ENCODE measurements around the gene CPVL. TPM values are rescaled to one million over a fixed set of nuclear protein-coding genes. Genes with fewer than 3 reads are reported as not detected.

Gene CPVL
- total and polyA plus RNA-seq, 4 donors: 6.0 to 39.0 (median 12.9) TPM

DNA sequence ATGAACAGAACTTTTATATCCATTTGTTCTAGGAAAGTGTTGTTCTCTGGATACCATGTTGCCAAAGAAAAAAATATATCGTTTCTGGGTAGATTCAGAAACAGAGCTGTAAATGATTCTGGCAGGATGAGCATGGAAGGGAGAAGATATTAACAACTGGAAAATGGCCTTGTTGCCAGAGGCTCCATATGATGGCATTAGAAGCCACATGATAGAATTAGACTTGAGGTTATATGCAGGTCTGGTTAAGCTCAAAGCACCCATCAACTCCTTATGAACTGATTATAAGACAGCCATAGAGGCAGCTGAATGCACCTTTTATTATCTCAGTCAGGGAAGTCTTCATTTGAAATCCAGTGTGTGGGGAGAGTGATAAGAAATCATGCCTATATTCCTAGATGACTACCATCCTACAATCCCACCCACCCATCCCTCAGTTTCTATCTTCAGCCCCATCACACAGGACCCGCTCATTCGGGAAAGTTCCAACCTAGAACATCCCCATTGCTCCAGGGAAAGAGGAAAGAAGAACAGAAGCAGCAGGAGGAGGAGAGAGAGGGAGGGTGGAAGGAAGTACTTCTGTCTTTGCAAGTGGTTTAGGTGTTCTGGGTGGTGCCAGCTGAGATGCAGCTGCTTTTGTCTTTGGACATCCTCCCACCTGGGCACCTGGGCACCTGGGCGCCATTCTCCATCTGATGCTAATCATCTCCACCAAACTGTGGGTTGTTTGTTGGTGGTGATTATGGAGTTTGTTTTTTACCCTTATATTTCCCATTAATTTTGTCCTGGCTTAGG, 162.7 kb downstream of the CPVL start (continued):
- TF ChIP-seq, protein P1, sequence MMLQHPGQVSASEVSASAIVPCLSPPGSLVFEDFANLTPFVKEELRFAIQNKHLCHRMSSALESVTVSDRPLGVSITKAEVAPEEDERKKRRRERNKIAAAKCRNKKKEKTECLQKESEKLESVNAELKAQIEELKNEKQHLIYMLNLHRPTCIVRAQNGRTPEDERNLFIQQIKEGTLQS (IDR thresholded peaks at IDR 0.05): no peak
- no peak for TF ChIP-seq FOXA2 (IDR thresholded peaks at IDR 0.05)

DNA sequence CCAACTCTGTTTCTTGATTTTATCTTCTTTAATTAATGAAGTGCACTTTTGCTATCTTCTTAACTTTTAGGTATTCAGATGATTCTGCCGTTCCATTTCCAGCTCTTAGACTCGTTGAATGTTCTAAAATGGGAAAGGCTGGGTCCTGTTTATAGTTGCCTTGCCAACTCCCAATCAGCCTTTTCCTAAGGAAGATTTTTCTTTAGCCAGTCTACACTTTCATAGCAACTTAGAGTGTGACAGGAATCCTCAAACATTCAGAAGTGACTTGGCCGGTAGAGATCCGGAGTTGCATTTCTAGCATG, 165.2 kb downstream of the CPVL start:
- no peak overlapping the region for H3K27ac ChIP-seq (ENCODE audit: low read depth in 1 of 2, low read length in 2 of 2)
- no peak for DNase-seq (ENCODE audit: low spot score)
- 80% methylated on average over 4 of the region's 4 CpGs for WGBS

DNA sequence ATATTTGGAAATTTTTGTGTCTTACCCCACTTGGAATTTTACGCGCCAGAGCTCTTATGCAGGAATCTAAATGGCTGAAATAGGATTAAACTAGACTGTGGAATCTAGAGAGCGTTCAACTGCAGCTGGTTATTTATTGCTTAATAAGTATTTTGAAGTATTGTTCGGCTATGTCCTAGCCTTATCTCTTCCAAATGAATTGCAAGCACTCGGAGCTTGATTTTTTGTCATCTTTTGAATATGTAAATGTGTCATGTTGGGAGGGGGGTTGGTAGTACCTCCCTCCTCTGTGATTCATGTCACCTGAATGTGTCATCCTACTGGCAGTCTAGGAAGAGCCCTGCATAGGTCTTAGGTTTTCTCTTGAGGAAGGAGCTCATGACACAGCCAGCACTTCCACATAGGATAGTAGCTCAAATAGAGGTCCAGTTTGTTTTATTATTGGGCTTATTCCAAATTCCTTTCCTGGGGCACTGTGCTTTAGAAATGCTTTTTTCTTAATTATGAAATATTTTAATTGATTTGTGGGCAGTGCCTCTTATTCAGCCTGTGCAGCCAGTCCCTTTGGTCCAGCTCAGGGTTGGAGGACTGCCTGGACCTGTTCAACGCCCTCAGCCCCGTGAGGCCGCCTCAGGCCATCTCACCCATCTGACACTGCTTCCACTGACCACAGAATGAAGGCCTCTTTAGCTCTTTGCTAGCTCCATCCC, 165.7 kb downstream of the CPVL start:
- Histone ChIP-seq H3K9ac (ENCODE audit: low read depth in 1 of 2, low read length in 2 of 2) (no peak overlapping the region), H3K4me1 (ENCODE audit: control insufficient read depth in 4 of 4, insufficient read depth in 4 of 4, low read length in 3 of 4) (no peaks in the 10 kb centered on the region), H3K27me3 (ENCODE audit: control insufficient read depth in 4 of 4, insufficient read depth in 4 of 4, low read length in 3 of 4) (no peaks in the 10 kb centered on the region), H3K27ac (ENCODE audit: low read depth in 1 of 2, low read length in 2 of 2) (no peak overlapping the region), H3K9me3 (ENCODE audit: control insufficient read depth in 4 of 4, low read length in 3 of 4) (peaks cover 4 to 13% (median 7%) of the 10 kb centered on the region in 4 donors), H3K4me3 (ENCODE audit: low read depth in 1 of 3, low read length in 3 of 3) (no peak overlapping the region), H3K36me3 (ENCODE audit: control insufficient read depth in 4 of 4, insufficient read depth in 3 of 4, low read depth in 1 of 4, low read length in 3 of 4) (no peaks in the 10 kb centered on the region)
- TF ChIP-seq FOXA2 (IDR thresholded peaks at IDR 0.05) (no peak), GABPA (IDR thresholded peaks at IDR 0.05 in 1 of 2, conservative IDR thresholded peaks at IDR 0.05 in 1 of 2) (no peak), RXRA (IDR thresholded peaks at IDR 0.05) (no peak), TAF1 (conservative IDR thresholded peaks at IDR 0.05) (no peak)
- 87% methylated on average over 8 of the region's 8 CpGs for WGBS
- no peak for DNase-seq (ENCODE audit: low spot score)

More for the DNA sequence above, 165.2 kb downstream of the CPVL start:
- Histone ChIP-seq H3K9ac (ENCODE audit: low read depth in 1 of 2, low read length in 2 of 2) (no peak overlapping the region), H3K4me1 (ENCODE audit: control insufficient read depth in 4 of 4, insufficient read depth in 4 of 4, low read length in 3 of 4) (no peaks in the 10 kb centered on the region), H3K36me3 (ENCODE audit: control insufficient read depth in 4 of 4, insufficient read depth in 3 of 4, low read depth in 1 of 4, low read length in 3 of 4) (no peaks in the 10 kb centered on the region), H3K27me3 (ENCODE audit: control insufficient read depth in 4 of 4, insufficient read depth in 4 of 4, low read length in 3 of 4) (no peaks in the 10 kb centered on the region), H3K9me3 (ENCODE audit: control insufficient read depth in 4 of 4, low read length in 3 of 4) (peaks cover 4 to 9% (median 6%) of the 10 kb centered on the region in 4 donors), H3K4me3 (ENCODE audit: low read depth in 1 of 3, low read length in 3 of 3) (no peak overlapping the region)
- no peak for TF ChIP-seq YY1 (IDR thresholded peaks at IDR 0.05)
- TF ChIP-seq, protein P2, sequence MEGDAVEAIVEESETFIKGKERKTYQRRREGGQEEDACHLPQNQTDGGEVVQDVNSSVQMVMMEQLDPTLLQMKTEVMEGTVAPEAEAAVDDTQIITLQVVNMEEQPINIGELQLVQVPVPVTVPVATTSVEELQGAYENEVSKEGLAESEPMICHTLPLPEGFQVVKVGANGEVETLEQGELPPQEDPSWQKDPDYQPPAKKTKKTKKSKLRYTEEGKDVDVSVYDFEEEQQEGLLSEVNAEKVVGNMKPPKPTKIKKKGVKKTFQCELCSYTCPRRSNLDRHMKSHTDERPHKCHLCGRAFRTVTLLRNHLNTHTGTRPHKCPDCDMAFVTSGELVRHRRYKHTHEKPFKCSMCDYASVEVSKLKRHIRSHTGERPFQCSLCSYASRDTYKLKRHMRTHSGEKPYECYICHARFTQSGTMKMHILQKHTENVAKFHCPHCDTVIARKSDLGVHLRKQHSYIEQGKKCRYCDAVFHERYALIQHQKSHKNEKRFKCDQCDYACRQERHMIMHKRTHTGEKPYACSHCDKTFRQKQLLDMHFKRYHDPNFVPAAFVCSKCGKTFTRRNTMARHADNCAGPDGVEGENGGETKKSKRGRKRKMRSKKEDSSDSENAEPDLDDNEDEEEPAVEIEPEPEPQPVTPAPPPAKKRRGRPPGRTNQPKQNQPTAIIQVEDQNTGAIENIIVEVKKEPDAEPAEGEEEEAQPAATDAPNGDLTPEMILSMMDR (IDR thresholded peaks at IDR 0.05; ENCODE audit: low read depth, low read length, missing input control): no peak
- TF ChIP-seq, protein P3, sequence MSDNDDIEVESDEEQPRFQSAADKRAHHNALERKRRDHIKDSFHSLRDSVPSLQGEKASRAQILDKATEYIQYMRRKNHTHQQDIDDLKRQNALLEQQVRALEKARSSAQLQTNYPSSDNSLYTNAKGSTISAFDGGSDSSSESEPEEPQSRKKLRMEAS (IDR thresholded peaks at IDR 0.05): no peak
- TF ChIP-seq RXRA (IDR thresholded peaks at IDR 0.05): no peak
- TF ChIP-seq NR2F2 (IDR thresholded peaks at IDR 0.05): no peak
- TF ChIP-seq EGR1 (IDR thresholded peaks at IDR 0.05; ENCODE audit: low read depth in 2 of 2): no peak
- no peak for TF ChIP-seq RAD21 (IDR thresholded peaks at IDR 0.05)
- TF ChIP-seq HNF4G (IDR thresholded peaks at IDR 0.05): no peak
- no peak for TF ChIP-seq HNF4A (conservative IDR thresholded peaks at IDR 0.05)
- TF ChIP-seq FOXA1 (IDR thresholded peaks at IDR 0.05): no peak
